ENCODE data around the gene PPP3CA.

- no peak for TF ChIP-seq CTCF (conservative IDR thresholded peaks at IDR 0.05)
- TF ChIP-seq EZH2 (IDR thresholded peaks at IDR 0.05; ENCODE audit: low read depth), result no peak
Measured at GRCh38 chr4:101044766-101045165, 302.6 kb downstream of the PPP3CA start.
